ENCODE results near the gene TBX10. TPM values are rescaled to one million over a fixed set of nuclear protein-coding genes. Genes with fewer than 3 reads are reported as not detected.
A peak's percentile ranks its signal among the peaks of the same experiment; 100 is the strongest.

The TBX10 gene
- total RNA-seq, 2 experiments from 2014 or later: 2.4 to 5.3 TPM

- CTCF ChIA-PET (ENCODE audit: unreplicated experiment): no interaction called here
- intact Hi-C loops (cut with micrococcal nuclease; ENCODE audit: unreplicated experiment): no loop called here
- H2AFZ ChIP-seq (ENCODE audit: low read length): peak overlapping the region; percentile 86
- no peak for DNase-seq (ENCODE audit: low spot score)
- POLR2A ChIA-PET: interaction anchor here (1.0 kb wide), 1 partner anchor 18 kb away, joined by 3 read pairs; no protein-coding TSS in a partner anchor
- H3K27ac ChIP-seq (ENCODE audit: low read depth, low read length, poor library complexity, severe bottlenecking): peak overlapping the region; percentile 67
- no peaks in the 10 kb centered on the region for H3K9me2 ChIP-seq (ENCODE audit: insufficient read depth, low read length)
- H3K9me3 ChIP-seq (ENCODE audit: low read length): peaks cover 14% of the 10 kb centered on the region; the same call in 1 of the 2 replicates
- no peaks in the 10 kb centered on the region for H4K20me1 ChIP-seq (ENCODE audit: insufficient read depth, low read length)
- H3K4me1 ChIP-seq (ENCODE audit: insufficient read depth, low read length, poor library complexity, severe bottlenecking): peaks cover 30% of the 10 kb centered on the region
- no peak for TF ChIP-seq EZH2phosphoT487 (IDR thresholded peaks at IDR 0.05; ENCODE audit: borderline replicate concordance, low read depth, low read length)
- TF ChIP-seq CTCF (conservative IDR thresholded peaks at IDR 0.05; ENCODE audit: low read length): no peak
- peak overlapping the region; percentile 53 for H3K4me3 ChIP-seq (ENCODE audit: low read depth, low read length, poor library complexity, severe bottlenecking)
- no TSS peak for BruUV-seq (replicated peaks)
- H3K36me3 ChIP-seq (ENCODE audit: insufficient read depth, low read length): no peaks in the 10 kb centered on the region
- no peaks in the 10 kb centered on the region for H3K79me2 ChIP-seq (ENCODE audit: insufficient read depth, low read depth, low read length)
- peak overlapping the region; percentile 82 for H3K4me2 ChIP-seq (ENCODE audit: low read length)
These were observed 38.5 kb downstream of the TBX10 start for GRCh38 chr11:67601098-67601497.

- intact Hi-C loops (cut with micrococcal nuclease; ENCODE audit: unreplicated experiment): loop anchor here (1.0 kb wide), 1 partner anchor 16 kb away; no protein-coding TSS in a partner anchor
These were observed 39.1 kb downstream of the TBX10 start for GRCh38 chr11:67600324-67601029.

More at GRCh38 chr11:67600324-67601029, 39.1 kb downstream of the TBX10 start:
- ChIA-PET POLR2A (interaction anchor here (0.5 to 1.0 kb wide), 4 partner anchors 11 to 198 kb away, joined by 3 to 4 read pairs (median 4); no protein-coding TSS in a partner anchor), CTCF (ENCODE audit: unreplicated experiment) (no interaction called here)
- TF ChIP-seq CTCF (conservative IDR thresholded peaks at IDR 0.05; ENCODE audit: low read length) (no peak), EZH2phosphoT487 (IDR thresholded peaks at IDR 0.05; ENCODE audit: borderline replicate concordance, low read depth, low read length) (no peak)
- Histone ChIP-seq H3K36me3 (ENCODE audit: insufficient read depth, low read length) (no peaks in the 10 kb centered on the region), H4K20me1 (ENCODE audit: insufficient read depth, low read length) (no peaks in the 10 kb centered on the region), H3K9me3 (ENCODE audit: low read length) (peaks cover 14% of the 10 kb centered on the region; the same call in 1 of the 2 replicates), H2AFZ (ENCODE audit: low read length) (peak overlapping the region; percentile 86), H3K9me2 (ENCODE audit: insufficient read depth, low read length) (no peaks in the 10 kb centered on the region), H3K4me1 (ENCODE audit: insufficient read depth, low read length, poor library complexity, severe bottlenecking) (peaks cover 25% of the 10 kb centered on the region), H3K4me2 (ENCODE audit: low read length) (peak overlapping the region; percentile 82), H3K79me2 (ENCODE audit: insufficient read depth, low read depth, low read length) (no peaks in the 10 kb centered on the region), H3K27ac (ENCODE audit: low read depth, low read length, poor library complexity, severe bottlenecking) (peak overlapping the region; percentile 67), H3K4me3 (ENCODE audit: low read depth, low read length, poor library complexity, severe bottlenecking) (peak overlapping the region; percentile 53)
- peak; percentile 82 for DNase-seq (ENCODE audit: low spot score)
- BruUV-seq (replicated peaks): no TSS peak

All from OCI-LY7 (cell line).